Measurements from ENCODE around the gene PPM1D.
A peak's percentile ranks its signal among the peaks of the same experiment; 100 is the strongest.
"Not testable (repeated sequence)": the region's sequence is repeated elsewhere in the genome, so short reads cannot be mapped to it uniquely, and the experiment has no call there.

PPM1D gene

DNA sequence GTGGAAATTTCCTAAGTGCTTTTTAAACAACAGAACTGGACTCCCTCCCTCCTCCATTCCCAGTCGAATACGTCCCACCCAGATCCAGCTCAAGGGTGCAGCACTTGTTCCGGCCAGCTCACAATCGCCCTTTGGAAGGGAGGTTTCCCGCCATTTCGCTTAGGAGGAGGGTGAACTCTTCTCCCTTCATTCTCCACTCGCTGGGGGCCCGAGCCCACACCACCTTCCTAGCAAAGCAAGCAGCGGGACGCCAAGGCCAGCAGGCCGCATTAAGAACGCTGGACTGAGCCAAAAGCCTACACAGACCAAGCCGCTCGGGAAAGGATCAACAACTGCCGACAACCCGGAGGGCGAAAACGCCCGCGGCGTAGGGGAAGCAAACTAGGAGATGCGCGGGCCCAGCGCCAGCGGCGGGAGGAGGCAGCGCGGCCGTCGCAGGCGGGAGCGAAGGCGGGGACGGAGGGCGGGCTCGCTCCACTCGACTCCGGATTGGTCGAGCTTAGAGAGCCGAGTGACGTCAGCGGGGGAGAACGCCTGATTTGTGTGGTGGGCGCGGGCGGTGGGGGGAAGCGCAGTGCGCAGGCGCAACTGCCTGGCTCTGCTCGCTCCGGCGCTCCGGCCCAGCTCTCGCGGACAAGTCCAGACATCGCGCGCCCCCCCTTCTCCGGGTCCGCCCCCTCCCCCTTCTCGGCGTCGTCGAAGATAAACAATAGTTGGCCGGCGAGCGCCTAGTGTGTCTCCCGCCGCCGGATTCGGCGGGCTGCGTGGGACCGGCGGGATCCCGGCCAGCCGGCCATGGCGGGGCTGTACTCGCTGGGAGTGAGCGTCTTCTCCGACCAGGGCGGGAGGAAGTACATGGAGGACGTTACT is at the start of gene PPM1D:
TSS of gene PPM1D (plus strand) at position 574 of the 870 bp plus-strand sequence. CDS start at position 796, 222 bp downstream.
- DNase-seq, result peak; percentile 99
- H3K27ac ChIP-seq (ENCODE audit: low read length), result peak within 1 kb of the TSS; percentile 80
- H3K4me2 ChIP-seq (ENCODE audit: low read depth, low read length), result peak within 1 kb of the TSS; percentile 75
- H3K9me3 ChIP-seq (replicated peaks; ENCODE audit: insufficient read depth, low read length), result no peaks in the 10 kb centered on the region
- H3K4me1 ChIP-seq (ENCODE audit: low read length), result peaks cover 14% of the 10 kb centered on the region
- H4K20me1 ChIP-seq (ENCODE audit: insufficient read depth, low read length), result peaks cover 6% of the 10 kb centered on the region
- H3K79me2 ChIP-seq (ENCODE audit: low read length), result peaks cover 48% of the 10 kb centered on the region
- no peaks in the 10 kb centered on the region for H3K36me3 ChIP-seq (replicated peaks; ENCODE audit: insufficient read depth, low read length)
- peak within 1 kb of the TSS; percentile 90 for H3K9ac ChIP-seq (ENCODE audit: low read length)
- peak within 1 kb of the TSS; percentile 96 for H3K4me3 ChIP-seq (ENCODE audit: low read length)
- no peaks in the 10 kb centered on the region for H3K9me2 ChIP-seq (replicated peaks; ENCODE audit: insufficient read depth, low read length)
- TF ChIP-seq EZH2 (optimal IDR thresholded peaks at IDR 0.05; ENCODE audit: low read depth, low read length) (no peak), EZH2phosphoT487 (IDR thresholded peaks at IDR 0.05; ENCODE audit: low read length) (no peak)
- TF ChIP-seq, protein P1, sequence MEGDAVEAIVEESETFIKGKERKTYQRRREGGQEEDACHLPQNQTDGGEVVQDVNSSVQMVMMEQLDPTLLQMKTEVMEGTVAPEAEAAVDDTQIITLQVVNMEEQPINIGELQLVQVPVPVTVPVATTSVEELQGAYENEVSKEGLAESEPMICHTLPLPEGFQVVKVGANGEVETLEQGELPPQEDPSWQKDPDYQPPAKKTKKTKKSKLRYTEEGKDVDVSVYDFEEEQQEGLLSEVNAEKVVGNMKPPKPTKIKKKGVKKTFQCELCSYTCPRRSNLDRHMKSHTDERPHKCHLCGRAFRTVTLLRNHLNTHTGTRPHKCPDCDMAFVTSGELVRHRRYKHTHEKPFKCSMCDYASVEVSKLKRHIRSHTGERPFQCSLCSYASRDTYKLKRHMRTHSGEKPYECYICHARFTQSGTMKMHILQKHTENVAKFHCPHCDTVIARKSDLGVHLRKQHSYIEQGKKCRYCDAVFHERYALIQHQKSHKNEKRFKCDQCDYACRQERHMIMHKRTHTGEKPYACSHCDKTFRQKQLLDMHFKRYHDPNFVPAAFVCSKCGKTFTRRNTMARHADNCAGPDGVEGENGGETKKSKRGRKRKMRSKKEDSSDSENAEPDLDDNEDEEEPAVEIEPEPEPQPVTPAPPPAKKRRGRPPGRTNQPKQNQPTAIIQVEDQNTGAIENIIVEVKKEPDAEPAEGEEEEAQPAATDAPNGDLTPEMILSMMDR (IDR thresholded peaks at IDR 0.05; ENCODE audit: low read length), result no peak
- peak within 1 kb of the TSS; percentile 83 for H2AFZ ChIP-seq (ENCODE audit: low read length)
- no peaks in the 10 kb centered on the region for H3K27me3 ChIP-seq (replicated peaks; ENCODE audit: insufficient read depth, low read length)
- peaks cover 19% of the 10 kb centered on the region for H3F3A ChIP-seq (ENCODE audit: insufficient read depth, low read length)

DNA sequence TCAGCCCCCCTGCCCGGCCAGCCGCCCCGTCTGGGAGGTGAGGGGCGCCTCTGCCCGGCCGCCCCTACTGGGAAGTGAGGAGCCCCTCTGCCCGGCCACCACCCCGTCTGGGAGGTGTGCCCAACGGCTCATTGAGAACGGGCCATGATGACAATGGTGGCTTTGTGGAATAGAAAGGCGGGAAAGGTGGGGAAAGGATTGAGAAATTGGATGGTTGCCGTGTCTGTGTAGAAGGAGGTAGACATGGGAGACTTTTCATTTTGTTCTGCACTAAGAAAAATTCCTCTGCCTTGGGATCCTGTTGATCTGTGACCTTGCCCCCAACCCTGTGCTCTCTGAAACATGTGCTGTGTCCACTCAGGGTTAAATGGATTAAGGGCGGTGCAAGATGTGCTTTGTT is 47.7 kb upstream of the PPM1D start:
- H3K27me3 ChIP-seq (replicated peaks; ENCODE audit: insufficient read depth, low read length); H3K9me3 ChIP-seq (replicated peaks; ENCODE audit: insufficient read depth, low read length); H2AFZ ChIP-seq (ENCODE audit: low read length); H3K36me3 ChIP-seq (replicated peaks; ENCODE audit: insufficient read depth, low read length); H3K4me3 ChIP-seq (ENCODE audit: low read length); H3K4me2 ChIP-seq (ENCODE audit: low read depth, low read length); DNase-seq; H3K79me2 ChIP-seq (ENCODE audit: low read length); H3K9me2 ChIP-seq (replicated peaks; ENCODE audit: insufficient read depth, low read length); H3K27ac ChIP-seq (ENCODE audit: low read length); H3K4me1 ChIP-seq (ENCODE audit: low read length); H3K9ac ChIP-seq (ENCODE audit: low read length); H4K20me1 ChIP-seq (ENCODE audit: insufficient read depth, low read length); H3F3A ChIP-seq (ENCODE audit: insufficient read depth, low read length): not testable (repeated sequence)

DNA sequence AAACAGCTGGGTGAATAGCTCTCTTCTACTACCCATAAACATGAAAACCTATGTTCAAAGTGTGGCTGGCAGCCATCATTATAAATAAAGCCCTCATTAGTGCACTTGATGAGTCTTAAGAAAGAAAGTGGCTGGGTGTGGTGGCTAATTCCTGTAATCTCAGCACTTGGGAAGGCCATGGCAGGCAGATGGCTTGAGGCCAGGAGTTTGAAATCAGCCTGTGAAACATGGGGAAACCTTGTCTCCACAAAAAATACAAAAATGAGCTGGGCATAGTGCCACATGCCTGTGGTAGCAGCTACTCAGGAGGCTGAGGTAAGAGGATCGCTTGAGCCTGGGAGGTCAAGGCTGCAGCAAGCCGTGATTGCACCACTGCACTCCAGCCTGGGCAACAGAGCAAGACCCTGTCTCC is 45.6 kb upstream of the PPM1D start:
- Histone ChIP-seq H3F3A (ENCODE audit: insufficient read depth, low read length) (no peaks in the 10 kb centered on the region), H3K4me2 (ENCODE audit: low read depth, low read length) (no peak overlapping the region), H2AFZ (ENCODE audit: low read length) (no peak overlapping the region), H3K79me2 (ENCODE audit: low read length) (no peaks in the 10 kb centered on the region), H3K9me3 (replicated peaks; ENCODE audit: insufficient read depth, low read length) (no peaks in the 10 kb centered on the region), H3K27ac (ENCODE audit: low read length) (no peak overlapping the region), H3K36me3 (replicated peaks; ENCODE audit: insufficient read depth, low read length) (no peaks in the 10 kb centered on the region), H3K9me2 (replicated peaks; ENCODE audit: insufficient read depth, low read length) (no peaks in the 10 kb centered on the region), H3K27me3 (replicated peaks; ENCODE audit: insufficient read depth, low read length) (no peaks in the 10 kb centered on the region), H3K9ac (ENCODE audit: low read length) (no peak overlapping the region), H4K20me1 (ENCODE audit: insufficient read depth, low read length) (no peaks in the 10 kb centered on the region), H3K4me1 (ENCODE audit: low read length) (no peaks in the 10 kb centered on the region), H3K4me3 (ENCODE audit: low read length) (no peak overlapping the region)
- no peak for DNase-seq
- TF ChIP-seq EZH2 (optimal IDR thresholded peaks at IDR 0.05; ENCODE audit: low read depth, low read length), result no peak
- TF ChIP-seq, protein P1 (IDR thresholded peaks at IDR 0.05; ENCODE audit: low read length), result no peak
- no peak for TF ChIP-seq EZH2phosphoT487 (IDR thresholded peaks at IDR 0.05; ENCODE audit: low read length)

DNA sequence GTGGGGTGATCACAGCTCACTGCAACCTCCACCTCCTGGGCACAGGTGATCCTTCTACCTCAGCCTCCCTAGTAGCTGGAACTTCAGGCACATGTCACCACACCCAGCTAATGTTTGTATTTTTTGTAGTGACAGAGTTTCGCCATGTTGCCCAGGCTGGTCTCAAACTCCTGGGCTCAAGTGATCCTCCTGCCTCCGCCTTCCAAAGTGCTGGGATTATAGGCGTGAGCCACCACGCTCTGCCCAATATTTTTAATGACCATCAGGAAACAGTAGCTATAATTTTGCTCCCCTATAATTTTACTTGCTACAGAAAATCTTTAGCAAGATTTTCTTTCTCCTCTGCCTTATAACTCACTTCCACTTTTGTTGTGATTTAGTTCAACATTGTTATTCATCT is 44.2 kb upstream of the PPM1D start:
- Histone ChIP-seq H3K4me3 (ENCODE audit: low read length) (no peak overlapping the region), H3K4me1 (ENCODE audit: low read length) (no peaks in the 10 kb centered on the region), H3K36me3 (replicated peaks; ENCODE audit: insufficient read depth, low read length) (no peaks in the 10 kb centered on the region), H4K20me1 (ENCODE audit: insufficient read depth, low read length) (no peaks in the 10 kb centered on the region), H3F3A (ENCODE audit: insufficient read depth, low read length) (no peaks in the 10 kb centered on the region), H3K27ac (ENCODE audit: low read length) (no peak overlapping the region), H3K79me2 (ENCODE audit: low read length) (no peaks in the 10 kb centered on the region), H2AFZ (ENCODE audit: low read length) (no peak overlapping the region), H3K9ac (ENCODE audit: low read length) (no peak overlapping the region), H3K27me3 (replicated peaks; ENCODE audit: insufficient read depth, low read length) (no peaks in the 10 kb centered on the region), H3K9me2 (replicated peaks; ENCODE audit: insufficient read depth, low read length) (no peaks in the 10 kb centered on the region), H3K4me2 (ENCODE audit: low read depth, low read length) (no peak overlapping the region), H3K9me3 (replicated peaks; ENCODE audit: insufficient read depth, low read length) (no peaks in the 10 kb centered on the region)
- no peak for DNase-seq
- TF ChIP-seq EZH2phosphoT487 (IDR thresholded peaks at IDR 0.05; ENCODE audit: low read length) (no peak), EZH2 (optimal IDR thresholded peaks at IDR 0.05; ENCODE audit: low read depth, low read length) (no peak)
- TF ChIP-seq, protein P1 (IDR thresholded peaks at IDR 0.05; ENCODE audit: low read length), result no peak

Data from MM.1S (cell line).